GM21515 (cell line): ENCODE data around the gene C1QTNF8.

Experiments used
- ATAC-seq: cut with Tn5 transposase; IDR thresholded peaks from one replicate; pipeline ENCODE4 v1.9.1; 2021; ENCODE audit not compliant: unreplicated experiment

The C1QTNF8 gene

DNA sequence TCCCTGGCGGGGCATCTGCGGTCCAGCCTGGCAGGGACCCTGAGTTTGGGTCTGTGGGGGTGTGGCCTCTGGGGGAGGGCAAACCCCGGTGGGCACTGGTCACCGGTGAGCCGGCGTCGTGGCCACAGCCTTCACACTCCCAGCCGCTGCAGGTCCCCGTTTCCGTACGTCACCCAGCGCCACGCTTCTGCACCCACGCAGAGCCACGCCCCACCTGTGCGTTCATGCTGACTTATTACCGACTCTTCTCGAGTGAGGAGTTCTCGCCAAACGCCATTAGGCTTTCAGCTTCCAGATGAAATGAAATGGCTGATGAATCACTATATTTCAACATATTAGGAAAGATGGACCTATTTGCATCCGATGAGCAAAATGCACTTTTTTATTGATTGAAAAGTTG, 32.3 kb downstream of the C1QTNF8 start:
- ATAC-seq = no peak

- ATAC-seq = no peak
Measured at GRCh38 chr16:1062895-1063294, 33.1 kb downstream of the C1QTNF8 start.

DNA sequence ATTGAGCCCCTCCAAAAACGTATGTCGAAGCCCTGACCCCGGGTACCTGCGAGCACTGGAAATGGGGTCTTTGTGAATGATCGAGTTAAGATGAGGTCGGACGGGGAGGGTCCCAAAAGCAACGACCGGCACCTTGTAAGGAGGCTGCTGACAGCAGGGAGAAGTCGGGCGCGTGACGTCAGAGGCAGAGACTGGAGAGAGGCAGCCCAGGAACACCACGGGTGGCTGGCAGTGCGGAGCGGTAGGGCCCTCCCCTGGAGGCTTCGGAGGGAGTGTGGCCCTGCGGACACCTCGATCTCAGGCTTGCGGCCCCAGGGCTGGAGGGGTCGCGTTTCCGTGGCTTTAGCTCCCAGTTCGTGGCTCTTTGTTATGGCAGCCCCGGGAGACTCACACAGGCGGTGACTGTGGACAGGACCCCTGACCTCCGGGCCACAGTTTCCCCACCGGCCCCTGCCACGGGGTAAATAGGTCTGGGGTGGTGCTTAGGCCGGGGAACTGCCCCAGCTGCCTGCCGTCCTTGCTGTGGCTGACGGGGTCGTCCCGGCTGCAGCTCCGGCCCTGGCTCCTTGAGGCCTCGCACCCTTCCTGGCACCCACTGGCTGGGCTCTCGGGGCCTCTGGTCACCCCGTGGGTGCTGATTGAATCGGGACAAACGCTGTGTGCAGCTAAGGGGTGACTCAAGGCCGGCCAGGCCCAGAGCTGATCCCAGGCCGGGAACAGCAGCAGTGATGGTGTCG, 34.1 kb downstream of the C1QTNF8 start:
- no peak for ATAC-seq

DNA sequence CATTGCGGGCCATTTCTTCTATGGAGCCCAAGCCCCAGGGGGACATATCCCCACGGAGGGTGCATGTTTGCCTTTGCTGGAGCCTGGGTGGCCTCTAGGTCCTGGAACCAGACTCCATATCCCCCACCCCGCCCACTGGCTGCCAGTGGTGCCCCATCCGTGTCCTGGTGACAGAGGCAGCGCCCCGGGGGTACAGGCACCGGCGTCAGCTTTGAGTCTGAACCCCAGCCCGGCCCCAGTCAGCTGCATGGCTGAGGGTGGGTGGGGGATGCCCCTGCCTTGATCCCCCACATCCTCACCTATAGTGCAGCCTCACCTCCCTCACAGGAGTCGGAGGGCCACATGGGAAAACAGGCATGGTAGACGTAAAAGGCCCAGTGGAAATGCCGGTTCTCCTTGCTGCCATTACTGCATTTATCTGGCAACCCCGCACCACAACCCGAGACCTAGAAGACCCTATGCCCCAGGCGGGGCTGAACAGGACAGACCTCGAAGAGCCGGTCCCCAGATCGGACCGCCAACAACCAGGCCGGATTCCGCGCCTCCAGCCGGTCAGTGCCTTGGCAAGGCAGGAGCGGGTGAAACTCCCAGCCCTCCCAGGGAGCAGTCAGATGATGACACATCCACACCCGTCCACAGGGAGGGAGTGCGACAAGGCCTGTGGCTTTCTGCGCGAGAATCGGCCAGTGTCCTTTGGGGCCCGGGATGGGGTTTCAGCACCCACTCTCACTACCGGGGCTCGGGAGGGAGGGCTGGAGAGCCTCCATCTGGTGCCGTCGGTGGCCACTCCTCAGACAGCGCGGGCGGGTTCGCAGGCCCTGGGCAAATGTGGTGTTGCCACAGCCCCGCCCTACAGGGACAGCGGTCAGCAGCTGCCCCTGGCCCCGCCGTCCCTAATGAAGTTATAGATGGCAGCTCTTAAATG, 35.4 kb downstream of the C1QTNF8 start:
- no peak for ATAC-seq

DNA sequence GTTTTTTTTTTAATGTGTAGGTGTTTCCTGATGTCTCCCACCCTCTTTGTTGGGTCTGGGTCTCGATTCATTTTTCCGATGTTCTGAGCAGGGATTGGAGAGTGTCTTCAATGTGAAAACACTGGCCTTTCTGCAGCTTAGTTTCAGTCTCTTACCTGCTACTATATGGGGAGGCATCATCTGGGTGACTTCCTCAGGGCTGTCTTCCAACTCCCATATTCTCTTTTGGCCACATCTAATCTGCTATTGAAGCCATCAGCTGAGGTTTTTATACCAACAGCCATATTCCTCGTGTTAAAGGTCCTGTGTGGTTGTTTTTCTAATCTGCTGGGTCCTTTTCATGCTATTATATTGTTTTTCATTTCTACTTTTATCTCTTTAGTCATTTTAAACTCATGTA, 36.7 kb downstream of the C1QTNF8 start:
- ATAC-seq = no peak

DNA sequence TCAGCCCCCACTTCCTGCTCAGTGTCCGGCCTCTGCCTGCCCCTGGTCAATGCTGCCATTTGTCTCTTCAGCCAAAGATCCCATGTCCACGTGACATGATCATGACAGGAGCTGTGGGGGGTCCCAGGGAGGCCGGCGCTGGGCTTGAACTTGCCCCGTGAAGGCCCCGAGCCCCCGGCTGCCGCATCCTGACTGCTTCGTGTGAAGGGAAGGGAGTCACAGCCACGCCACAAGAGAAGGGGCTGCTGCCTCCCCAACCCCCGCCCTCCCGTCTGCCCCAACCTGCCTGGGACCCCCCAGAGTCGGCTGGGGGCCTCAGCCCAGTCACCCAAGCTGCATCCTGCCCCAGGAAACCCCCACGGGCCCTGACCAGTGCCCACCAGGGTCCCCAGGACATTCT, 37.8 kb downstream of the C1QTNF8 start:
- no peak for ATAC-seq

GRCh38 chr16:1057252-1057932, 38.7 kb downstream of the C1QTNF8 start:
- no peak for ATAC-seq

- no peak for ATAC-seq
Measured at GRCh38 chr16:1056196-1056595, 39.8 kb downstream of the C1QTNF8 start.

DNA sequence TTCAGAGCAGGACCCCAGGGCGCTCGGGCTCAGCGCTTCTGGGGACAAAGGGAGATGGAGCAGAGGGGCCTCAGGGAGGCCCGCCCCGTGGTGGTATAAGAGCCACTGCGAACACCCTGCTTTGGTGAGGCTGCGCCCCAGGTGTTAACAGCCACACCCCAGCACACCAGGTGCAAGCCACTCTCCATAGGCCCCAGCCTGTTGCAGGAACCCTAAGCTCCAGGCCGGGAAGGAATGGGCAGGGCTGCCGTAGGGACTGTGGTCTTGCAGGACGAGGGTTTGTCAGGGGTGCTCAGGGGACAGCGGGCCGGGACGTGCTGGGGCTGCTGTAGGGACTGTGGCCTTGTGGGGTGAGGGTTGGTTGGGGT, 40.5 kb downstream of the C1QTNF8 start:
- ATAC-seq = no peak

- no peak for ATAC-seq
Measured at GRCh38 chr16:1054660-1055556, 41.1 kb downstream of the C1QTNF8 start.

DNA sequence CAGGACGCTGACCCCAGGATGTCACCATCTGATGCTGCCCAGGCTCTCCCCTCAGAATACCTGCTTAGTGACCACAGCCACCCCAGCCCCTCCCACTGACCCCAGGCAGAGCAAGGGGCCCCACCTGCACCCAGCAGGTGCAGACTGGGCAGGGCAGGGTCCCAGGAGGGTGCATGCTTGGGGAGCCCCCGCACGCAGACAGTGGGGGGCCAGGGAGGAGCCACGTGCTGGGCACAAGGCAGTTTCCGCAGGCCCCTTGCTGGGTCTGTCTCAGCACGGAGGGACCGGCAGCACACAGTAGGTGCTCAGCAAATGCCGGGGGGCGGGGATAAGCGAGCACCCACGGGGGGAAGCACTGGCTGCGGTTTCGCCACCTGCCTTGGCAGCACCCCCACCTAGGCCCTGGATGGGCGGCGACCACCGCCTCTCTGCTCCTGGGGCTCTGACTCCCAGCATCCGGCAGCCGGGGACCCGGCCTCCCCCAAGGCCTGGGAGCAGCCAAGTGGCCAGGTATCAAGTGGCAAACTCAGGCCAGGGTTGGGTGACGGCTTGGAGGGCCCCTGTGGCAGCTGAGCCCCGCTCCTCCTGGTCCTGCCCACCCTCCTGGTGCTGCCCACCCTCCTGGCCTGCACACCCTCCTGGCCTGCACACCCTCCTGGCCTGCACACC, 42.2 kb downstream of the C1QTNF8 start:
- no peak for ATAC-seq

- no peak for ATAC-seq
Measured at GRCh38 chr16:1053121-1053521, 42.9 kb downstream of the C1QTNF8 start.

- no peak for ATAC-seq
Measured at GRCh38 chr16:1052721-1053120, 43.3 kb downstream of the C1QTNF8 start.

- no peak for ATAC-seq
Measured at GRCh38 chr16:1051446-1051845, 44.6 kb downstream of the C1QTNF8 start.

GRCh38 chr16:1050921-1051320, 45.1 kb downstream of the C1QTNF8 start:
- ATAC-seq = no peak

GRCh38 chr16:1050516-1050915, 45.5 kb downstream of the C1QTNF8 start:
- ATAC-seq = no peak

GRCh38 chr16:1049976-1050247, 46.1 kb downstream of the C1QTNF8 start:
- ATAC-seq = no peak

- ATAC-seq = no peak
Measured at GRCh38 chr16:1049113-1049975, 46.7 kb downstream of the C1QTNF8 start.

- no peak for ATAC-seq
Measured at GRCh38 chr16:1048442-1049112, 47.5 kb downstream of the C1QTNF8 start.
